ENCODE measurements around the gene CRHR2. TPM values are rescaled to one million over a fixed set of nuclear protein-coding genes. Genes with fewer than 3 reads are reported as not detected.

The CRHR2 gene
- total and polyA plus RNA-seq, 9 donors: 0.40 to 3.5 (median 1.9) TPM

- Histone ChIP-seq H3K27ac (ENCODE audit: low read length) (no peak overlapping the region), H3K4me1 (ENCODE audit: control insufficient read depth, insufficient read depth, low read length) (no peaks in the 10 kb centered on the region), H3K36me3 (ENCODE audit: control insufficient read depth, insufficient read depth, low read length) (peaks cover 64% of the 10 kb centered on the region), H3K4me3 (ENCODE audit: low read length) (no peak overlapping the region), H3K9me3 (replicated peaks; ENCODE audit: control insufficient read depth, low read depth, low read length) (no peaks in the 10 kb centered on the region), H3K27me3 (ENCODE audit: control insufficient read depth, insufficient read depth, low read length) (no peaks in the 10 kb centered on the region)
- DNase-seq: no peak
- 100% methylated on average over 1 of the region's 4 CpGs for WGBS (ENCODE audit: insufficient coverage)
Observed at GRCh38 chr7:30630986-30631385, 51.3 kb downstream of the CRHR2 start.

GRCh38 chr7:30627026-30627425, 55.2 kb downstream of the CRHR2 start:
- H3K27me3 ChIP-seq (ENCODE audit: control insufficient read depth, insufficient read depth, low read length): no peaks in the 10 kb centered on the region
- WGBS (ENCODE audit: insufficient coverage): 91% methylated on average over 2 of the region's 4 CpGs
- no peak overlapping the region for H3K27ac ChIP-seq (ENCODE audit: low read length)
- no peaks in the 10 kb centered on the region for H3K4me1 ChIP-seq (ENCODE audit: control insufficient read depth, insufficient read depth, low read length)
- no peaks in the 10 kb centered on the region for H3K9me3 ChIP-seq (replicated peaks; ENCODE audit: control insufficient read depth, low read depth, low read length)
- peaks cover 43% of the 10 kb centered on the region for H3K36me3 ChIP-seq (ENCODE audit: control insufficient read depth, insufficient read depth, low read length)
- DNase-seq: no peak
- no peak overlapping the region for H3K4me3 ChIP-seq (ENCODE audit: low read length)

- H3K9me3 ChIP-seq (replicated peaks; ENCODE audit: control insufficient read depth, low read depth, low read length): no peaks in the 10 kb centered on the region
- WGBS (ENCODE audit: insufficient coverage): no CpG with 5 or more reads among the region's 1 CpG
- H3K27ac ChIP-seq (ENCODE audit: low read length): no peak overlapping the region
- no peaks in the 10 kb centered on the region for H3K4me1 ChIP-seq (ENCODE audit: control insufficient read depth, insufficient read depth, low read length)
- H3K4me3 ChIP-seq (ENCODE audit: low read length): no peak overlapping the region
- no peaks in the 10 kb centered on the region for H3K27me3 ChIP-seq (ENCODE audit: control insufficient read depth, insufficient read depth, low read length)
- DNase-seq: no peak
- H3K36me3 ChIP-seq (ENCODE audit: control insufficient read depth, insufficient read depth, low read length): peaks cover 39% of the 10 kb centered on the region
Observed at GRCh38 chr7:30625283-30625682, 57.0 kb downstream of the CRHR2 start.

GRCh38 chr7:30618961-30619360, 63.3 kb downstream of the CRHR2 start:
- peaks cover 40% of the 10 kb centered on the region for H3K36me3 ChIP-seq (ENCODE audit: control insufficient read depth, insufficient read depth, low read length)
- H3K4me3 ChIP-seq (ENCODE audit: low read length): no peak overlapping the region
- H3K4me1 ChIP-seq (ENCODE audit: control insufficient read depth, insufficient read depth, low read length): no peaks in the 10 kb centered on the region
- DNase-seq: no peak
- no peaks in the 10 kb centered on the region for H3K27me3 ChIP-seq (ENCODE audit: control insufficient read depth, insufficient read depth, low read length)
- no CpG with 5 or more reads among the region's 1 CpG for WGBS (ENCODE audit: insufficient coverage)
- no peak overlapping the region for H3K27ac ChIP-seq (ENCODE audit: low read length)
- H3K9me3 ChIP-seq (replicated peaks; ENCODE audit: control insufficient read depth, low read depth, low read length): no peaks in the 10 kb centered on the region

- H3K4me1 ChIP-seq (ENCODE audit: control insufficient read depth, insufficient read depth, low read length): no peaks in the 10 kb centered on the region
- H3K4me3 ChIP-seq (ENCODE audit: low read length): no peak overlapping the region
- H3K27me3 ChIP-seq (ENCODE audit: control insufficient read depth, insufficient read depth, low read length): no peaks in the 10 kb centered on the region
- WGBS (ENCODE audit: insufficient coverage): 95% methylated on average over 2 of the region's 4 CpGs
- H3K36me3 ChIP-seq (ENCODE audit: control insufficient read depth, insufficient read depth, low read length): peaks cover 42% of the 10 kb centered on the region
- no peaks in the 10 kb centered on the region for H3K9me3 ChIP-seq (replicated peaks; ENCODE audit: control insufficient read depth, low read depth, low read length)
- no peak for DNase-seq
- no peak overlapping the region for H3K27ac ChIP-seq (ENCODE audit: low read length)
Observed at GRCh38 chr7:30618080-30618676, 64.1 kb downstream of the CRHR2 start.

- 100% methylated on average over 2 of the region's 2 CpGs for WGBS (ENCODE audit: insufficient coverage)
- no peak for DNase-seq
- Histone ChIP-seq H3K4me3 (ENCODE audit: low read length) (no peak overlapping the region), H3K27ac (ENCODE audit: low read length) (no peak overlapping the region), H3K36me3 (ENCODE audit: control insufficient read depth, insufficient read depth, low read length) (peaks cover 44% of the 10 kb centered on the region), H3K27me3 (ENCODE audit: control insufficient read depth, insufficient read depth, low read length) (no peaks in the 10 kb centered on the region), H3K9me3 (replicated peaks; ENCODE audit: control insufficient read depth, low read depth, low read length) (no peaks in the 10 kb centered on the region), H3K4me1 (ENCODE audit: control insufficient read depth, insufficient read depth, low read length) (no peaks in the 10 kb centered on the region)
Observed at GRCh38 chr7:30617359-30617758, 64.9 kb downstream of the CRHR2 start.

GRCh38 chr7:30616318-30616717, 65.9 kb downstream of the CRHR2 start:
- Histone ChIP-seq H3K4me1 (ENCODE audit: control insufficient read depth, insufficient read depth, low read length) (no peaks in the 10 kb centered on the region), H3K27me3 (ENCODE audit: control insufficient read depth, insufficient read depth, low read length) (no peaks in the 10 kb centered on the region), H3K4me3 (ENCODE audit: low read length) (no peak overlapping the region), H3K27ac (ENCODE audit: low read length) (no peak overlapping the region), H3K9me3 (replicated peaks; ENCODE audit: control insufficient read depth, low read depth, low read length) (no peaks in the 10 kb centered on the region), H3K36me3 (ENCODE audit: control insufficient read depth, insufficient read depth, low read length) (peaks cover 36% of the 10 kb centered on the region)
- DNase-seq: no peak
- 100% methylated on average over 1 of the region's 4 CpGs for WGBS (ENCODE audit: insufficient coverage)

- no peak for DNase-seq
- Histone ChIP-seq H3K4me3 (ENCODE audit: low read length) (no peak overlapping the region), H3K36me3 (ENCODE audit: control insufficient read depth, insufficient read depth, low read length) (peaks cover 30% of the 10 kb centered on the region), H3K27me3 (ENCODE audit: control insufficient read depth, insufficient read depth, low read length) (no peaks in the 10 kb centered on the region), H3K4me1 (ENCODE audit: control insufficient read depth, insufficient read depth, low read length) (no peaks in the 10 kb centered on the region), H3K27ac (ENCODE audit: low read length) (no peak overlapping the region), H3K9me3 (replicated peaks; ENCODE audit: control insufficient read depth, low read depth, low read length) (no peaks in the 10 kb centered on the region)
- 100% methylated on average over 3 of the region's 4 CpGs for WGBS (ENCODE audit: insufficient coverage)
Observed at GRCh38 chr7:30613366-30614325, 68.6 kb downstream of the CRHR2 start.

- DNase-seq: no peak
- Histone ChIP-seq H3K4me3 (ENCODE audit: low read length) (no peak overlapping the region), H3K27ac (ENCODE audit: low read length) (no peak overlapping the region), H3K9me3 (replicated peaks; ENCODE audit: control insufficient read depth, low read depth, low read length) (no peaks in the 10 kb centered on the region), H3K27me3 (ENCODE audit: control insufficient read depth, insufficient read depth, low read length) (no peaks in the 10 kb centered on the region), H3K4me1 (ENCODE audit: control insufficient read depth, insufficient read depth, low read length) (no peaks in the 10 kb centered on the region), H3K36me3 (ENCODE audit: control insufficient read depth, insufficient read depth, low read length) (peaks cover 26% of the 10 kb centered on the region)
- WGBS (ENCODE audit: insufficient coverage): 82% methylated on average over 3 of the region's 6 CpGs
Observed at GRCh38 chr7:30612658-30613265, 69.5 kb downstream of the CRHR2 start.

- H3K27ac ChIP-seq (ENCODE audit: low read length): no peak overlapping the region
- no peaks in the 10 kb centered on the region for H3K9me3 ChIP-seq (replicated peaks; ENCODE audit: control insufficient read depth, low read depth, low read length)
- no CpG with 5 or more reads among the region's 3 CpGs for whole genome bisulfite sequencing (ENCODE audit: insufficient coverage)
- H3K36me3 ChIP-seq (ENCODE audit: control insufficient read depth, insufficient read depth, low read length): peaks cover 21% of the 10 kb centered on the region
- DNase-seq: no peak
- H3K27me3 ChIP-seq (ENCODE audit: control insufficient read depth, insufficient read depth, low read length): no peaks in the 10 kb centered on the region
- no peak overlapping the region for H3K4me3 ChIP-seq (ENCODE audit: low read length)
- no peaks in the 10 kb centered on the region for H3K4me1 ChIP-seq (ENCODE audit: control insufficient read depth, insufficient read depth, low read length)
Observed at GRCh38 chr7:30605832-30606231, 76.4 kb downstream of the CRHR2 start.
